GM18517 (cell line): ENCODE results near the gene USP6NL.
"Not testable (repeated sequence)": the region's sequence is repeated elsewhere in the genome, so short reads cannot be mapped to it uniquely, and the experiment has no call there.

Source experiments
- ATAC-seq: cut with Tn5 transposase; IDR thresholded peaks from one replicate; pipeline ENCODE4 v1.9.1; 2021; ENCODE audit warnings: mild to moderate bottlenecking, moderate library complexity; ENCODE audit not compliant: unreplicated experiment

USP6NL gene

GRCh38 chr10:11611248-11612020, at the start of gene USP6NL:
Gene USP6NL (minus strand): TSS chr10:11611650. CDS start chr10:11597634, 14,016 bp downstream.
- ATAC-seq = peak; percentile 47

- ATAC-seq = no peak
These were observed 47.4 kb upstream of the USP6NL start for GRCh38 chr10:11658801-11659368.

- ATAC-seq = no peak
These were observed 44.4 kb upstream of the USP6NL start for GRCh38 chr10:11655836-11656235.

- ATAC-seq = no peak
These were observed 43.2 kb upstream of the USP6NL start for GRCh38 chr10:11654659-11655058.

GRCh38 chr10:11653758-11654471, 42.5 kb upstream of the USP6NL start:
- no peak for ATAC-seq

- ATAC-seq = no peak
These were observed 36.2 kb upstream of the USP6NL start for GRCh38 chr10:11647676-11648075.

GRCh38 chr10:11646450-11646849, 35.0 kb upstream of the USP6NL start:
- ATAC-seq = peak; percentile 60

- no peak for ATAC-seq
These were observed 31.6 kb upstream of the USP6NL start for GRCh38 chr10:11643039-11643438.

- ATAC-seq = no peak
These were observed 31.1 kb upstream of the USP6NL start for GRCh38 chr10:11642566-11642965.

GRCh38 chr10:11639849-11640764, 28.7 kb upstream of the USP6NL start:
- ATAC-seq = no peak

- no peak for ATAC-seq
These were observed 27.9 kb upstream of the USP6NL start for GRCh38 chr10:11639362-11639761.

GRCh38 chr10:11638055-11638698, 26.7 kb upstream of the USP6NL start:
- peak; percentile 85 for ATAC-seq

- no peak for ATAC-seq
These were observed 25.4 kb upstream of the USP6NL start for GRCh38 chr10:11636697-11637303.

GRCh38 chr10:11631890-11632587, 20.6 kb upstream of the USP6NL start:
- peak; percentile 99 for ATAC-seq

- ATAC-seq = no peak
These were observed 19.8 kb upstream of the USP6NL start for GRCh38 chr10:11631291-11631690.

GRCh38 chr10:11629731-11630130, 18.3 kb upstream of the USP6NL start:
- no peak for ATAC-seq

GRCh38 chr10:11627941-11628340, 16.5 kb upstream of the USP6NL start:
- not testable (repeated sequence) for ATAC-seq

GRCh38 chr10:11626071-11626470, 14.6 kb upstream of the USP6NL start:
- ATAC-seq = no peak

GRCh38 chr10:11625019-11625735, 13.7 kb upstream of the USP6NL start:
- ATAC-seq = peak; percentile 80
